GM23248 (cell line): ENCODE results near the gene SLC25A21. TPM values are rescaled to one million over a fixed set of nuclear protein-coding genes. Genes with fewer than 3 reads are reported as not detected.

Source experiments
- DNase-seq: peaks from one replicate; pipeline ENCODE4 v3.0.0-alpha.2; 2015
- H2AFZ ChIP-seq: fragments of 200-600 bp; sonication (generic); 2 replicates; pipeline ENCODE4 v1.6.1; 2016; ENCODE audit warnings: antibody characterized with exemption
- H3F3A ChIP-seq: fragments of 200-600 bp; sonication (generic); 2 replicates; pipeline ENCODE4 v1.6.1; 2016; ENCODE audit warnings: mild to moderate bottlenecking, antibody characterized with exemption, mixed run types; ENCODE audit not compliant: insufficient read depth
- H3K27ac ChIP-seq: fragments of 200-600 bp; sonication (generic); 2 replicates; pipeline ENCODE4 v1.5.1; 2016; ENCODE audit warnings: mild to moderate bottlenecking
- H3K27me3 ChIP-seq: fragments of 200-600 bp; sonication (generic); replicated peaks from 2 replicates; pipeline ENCODE4 v1.6.1; 2016; ENCODE audit warnings: mild to moderate bottlenecking; ENCODE audit not compliant: insufficient read depth
- H3K36me3 ChIP-seq: fragments of 200-600 bp; sonication (generic); 2 replicates; pipeline ENCODE4 v1.6.1; 2016; ENCODE audit warnings: low read depth, mild to moderate bottlenecking
- H3K4me1 ChIP-seq: fragments of 200-600 bp; sonication (generic); 2 replicates; pipeline ENCODE4 v1.6.1; 2016; ENCODE audit warnings: mild to moderate bottlenecking; ENCODE audit not compliant: insufficient read depth
- H3K4me2 ChIP-seq: fragments of 200-600 bp; sonication (generic); one replicate; pipeline ENCODE4 v1.6.1; 2016; ENCODE audit warnings: mild to moderate bottlenecking; ENCODE audit not compliant: unreplicated experiment
- H3K4me3 ChIP-seq: fragments of 200-600 bp; sonication (generic); 2 replicates; pipeline ENCODE4 v1.5.1; 2016; ENCODE audit warnings: mild to moderate bottlenecking
- H3K79me2 ChIP-seq: fragments of 200-600 bp; sonication (generic); 2 replicates; pipeline ENCODE4 v1.6.1; 2016; ENCODE audit warnings: mild to moderate bottlenecking; ENCODE audit not compliant: insufficient read depth
- H3K9ac ChIP-seq: fragments of 200-600 bp; sonication (generic); 2 replicates; pipeline ENCODE4 v1.6.1; 2016; ENCODE audit warnings: mild to moderate bottlenecking
- H3K9me2 ChIP-seq: fragments of 200-600 bp; sonication (generic); 2 replicates; pipeline ENCODE4 v1.6.1; 2016; ENCODE audit warnings: mixed run types, mild to moderate bottlenecking, moderate library complexity; ENCODE audit not compliant: insufficient read depth
- H3K9me3 ChIP-seq: fragments of 200-600 bp; sonication (generic); one replicate; pipeline ENCODE4 v1.6.1; 2017; ENCODE audit warnings: low read depth
- H4K20me1 ChIP-seq: fragments of 200-600 bp; sonication (generic); 2 replicates; pipeline ENCODE4 v1.6.0; 2016; ENCODE audit not compliant: insufficient read depth
- EZH2 ChIP-seq: fragments of 200-600 bp; sonication (generic); IDR thresholded peaks from 2 replicates; pipeline ENCODE4 v1.6.1; 2018; ENCODE audit warnings: antibody characterized with exemption, mild to moderate bottlenecking; ENCODE audit not compliant: insufficient read depth, poor library complexity, severe bottlenecking
- EZH2phosphoT487 ChIP-seq: fragments of 200-600 bp; sonication (generic); IDR thresholded peaks from 2 replicates; pipeline ENCODE4 v1.6.1; 2018; ENCODE audit warnings: antibody characterized with exemption, moderate library complexity, mild to moderate bottlenecking, low read depth; ENCODE audit not compliant: insufficient read depth
- WGBS, 2 experiments: methylation state at CpG; one replicate each; pipeline ENCODE4 v1.1.6; 2015 to 2017; ENCODE audit warnings: low lambda C conversion rate in 2 of 2, low coverage in 1 of 2; ENCODE audit errors: missing lambda C conversion rate in 2 of 2; 5-methylcytosine and 5-hydroxymethylcytosine counted together
- in situ Hi-C: fragments of 300-500 bp; cut with MboI; formaldehyde crosslinking; loops from 2 replicates; pipeline ENCODE4 v1.15.0; 2020
- polyA plus RNA-seq: library from polyadenylated mRNA; unstranded; fragments of >200 nt; fragmentation: Nextera tagmentation; extraction: Ambion mirVana; gene quantifications from 2 replicates; pipeline ENCODE4 v1.2.1, GENCODE V29; 2016
- total RNA-seq: library from RNA; depleted of rRNA; stranded (reverse); fragments of >200 nt; shearing (Covaris generic); gene quantifications from 2 replicates; pipeline ENCODE4 v1.2.3, GENCODE V29; 2014

Gene SLC25A21
- total and polyA plus RNA-seq, 2 experiments from 2014 or later, result 0.26 TPM; not detected in 1

- peak; percentile 86 for DNase-seq
- no peaks in the 10 kb centered on the region for H3K27me3 ChIP-seq
- H3K4me2 ChIP-seq, result peak overlapping the region; percentile 14
- no peaks in the 10 kb centered on the region for H3K36me3 ChIP-seq
- H3K4me3 ChIP-seq, result peak overlapping the region; percentile 8; the same call in 1 of the 2 replicates
- no peaks in the 10 kb centered on the region for H3K9me3 ChIP-seq
- H4K20me1 ChIP-seq, result no peaks in the 10 kb centered on the region
- H3K9ac ChIP-seq, result no peak overlapping the region
- no peaks in the 10 kb centered on the region for H3K9me2 ChIP-seq
- peak overlapping the region; percentile 42 for H3K27ac ChIP-seq
- 0% methylated on average over 1 of the region's 1 CpG for WGBS, 2 experiments
- peaks cover 19% of the 10 kb centered on the region for H3F3A ChIP-seq
- peak overlapping the region; percentile 44 for H2AFZ ChIP-seq
- H3K4me1 ChIP-seq, result peaks cover 31% of the 10 kb centered on the region
- TF ChIP-seq EZH2, result no peak
- in situ Hi-C loops, result no loop called here
- no peaks in the 10 kb centered on the region for H3K79me2 ChIP-seq
These were observed 198.5 kb downstream of the SLC25A21 start for GRCh38 chr14:36973806-36974442.

GRCh38 chr14:36971263-36971855 lies 201.0 kb downstream of the SLC25A21 start:
- Histone ChIP-seq H3K4me3 (no peak overlapping the region), H3K4me2 (no peak overlapping the region), H3K79me2 (no peaks in the 10 kb centered on the region), H3K36me3 (no peaks in the 10 kb centered on the region), H3F3A (peaks cover 19% of the 10 kb centered on the region), H3K27ac (no peak overlapping the region), H3K9me3 (no peaks in the 10 kb centered on the region), H3K9me2 (no peaks in the 10 kb centered on the region), H4K20me1 (no peaks in the 10 kb centered on the region), H3K9ac (no peak overlapping the region), H3K27me3 (no peaks in the 10 kb centered on the region), H3K4me1 (peaks cover 22% of the 10 kb centered on the region), H2AFZ (no peak overlapping the region)
- no peak for DNase-seq
- in situ Hi-C loops, result no loop called here
- no peak for TF ChIP-seq EZH2
- no peak for TF ChIP-seq EZH2phosphoT487
- 94 to 100% methylated on average over 9 of the region's 9 CpGs for WGBS, 2 experiments

GRCh38 chr14:36967892-36968555 lies 204.4 kb downstream of the SLC25A21 start:
- 68 to 70% methylated on average over 9 of the region's 9 CpGs for WGBS, 2 experiments
- in situ Hi-C loops, result no loop called here
- no peaks in the 10 kb centered on the region for H4K20me1 ChIP-seq
- H3K36me3 ChIP-seq, result no peaks in the 10 kb centered on the region
- no peak overlapping the region for H3K4me2 ChIP-seq
- H2AFZ ChIP-seq, result no peak overlapping the region
- peaks cover under 1% of the 10 kb centered on the region for H3F3A ChIP-seq
- H3K27me3 ChIP-seq, result no peaks in the 10 kb centered on the region
- H3K4me3 ChIP-seq, result no peak overlapping the region
- no peak for DNase-seq
- peaks cover 1% of the 10 kb centered on the region; the same call in 1 of the 2 replicates for H3K4me1 ChIP-seq
- H3K9me2 ChIP-seq, result no peaks in the 10 kb centered on the region
- no peaks in the 10 kb centered on the region for H3K9me3 ChIP-seq
- no peak overlapping the region for H3K27ac ChIP-seq
- TF ChIP-seq EZH2 (no peak), EZH2phosphoT487 (no peak)
- no peaks in the 10 kb centered on the region for H3K79me2 ChIP-seq
- no peak overlapping the region for H3K9ac ChIP-seq

- no peak overlapping the region for H2AFZ ChIP-seq
- H3K27ac ChIP-seq, result no peak overlapping the region
- H3K9me2 ChIP-seq, result no peaks in the 10 kb centered on the region
- H3F3A ChIP-seq, result peaks cover 25% of the 10 kb centered on the region
- no peaks in the 10 kb centered on the region for H3K27me3 ChIP-seq
- DNase-seq, result no peak
- H3K4me3 ChIP-seq, result no peak overlapping the region
- peaks cover 40% of the 10 kb centered on the region for H3K4me1 ChIP-seq
- TF ChIP-seq EZH2 (no peak), EZH2phosphoT487 (no peak)
- H4K20me1 ChIP-seq, result no peaks in the 10 kb centered on the region
- no peaks in the 10 kb centered on the region for H3K36me3 ChIP-seq
- H3K79me2 ChIP-seq, result no peaks in the 10 kb centered on the region
- H3K4me2 ChIP-seq, result no peak overlapping the region
- H3K9ac ChIP-seq, result no peak overlapping the region
- in situ Hi-C loops, result no loop called here
- no peaks in the 10 kb centered on the region for H3K9me3 ChIP-seq
- WGBS, 2 experiments, result 93 to 94% methylated on average over 7 of the region's 7 CpGs
These were observed 216.4 kb downstream of the SLC25A21 start for GRCh38 chr14:36955967-36956366.
